HepG2 (cell line): Measurements from ENCODE around the gene RELL1.

Experiments
- ELF3 ChIP-seq: IDR thresholded peaks from 2 replicates; pipeline ENCODE4 v1.6.1; 2016; ENCODE audit warnings: missing genetic modification reagents, missing compliant biosample characterization
- HCFC1 ChIP-seq: fragments of 150-350 bp; IDR thresholded peaks from 2 replicates; pipeline ENCODE4 v1.6.1; 2014; ENCODE audit warnings: low read depth, low read length
- HNRNPUL1 ChIP-seq: fragments of 200-400 bp; formaldehyde crosslinking; IDR thresholded peaks from 2 replicates; pipeline ENCODE4 v1.6.1; 2017; ENCODE audit warnings: low read depth, mild to moderate bottlenecking, low read length, moderate library complexity
- POLR2A ChIP-seq, 2 experiments: IDR thresholded peaks; 2 replicates each; pipeline ENCODE4 v1.6.1; 2011; ENCODE audit warnings: low read depth in 2 of 2, low read length in 2 of 2, mild to moderate bottlenecking in 1 of 2, moderate library complexity in 1 of 2; ENCODE audit not compliant: insufficient read depth in 1 of 2
- POLR2AphosphoS5 ChIP-seq: IDR thresholded peaks from 2 replicates; pipeline ENCODE4 v1.6.1; 2012; ENCODE audit warnings: low read depth, low read length
- TF ChIP-seq, protein P1 (sequence below): sonication (generic); formaldehyde crosslinking; IDR thresholded peaks from 2 replicates; pipeline ENCODE4 v1.4.0; 2020; ENCODE audit warnings: missing genetic modification reagents, mild to moderate bottlenecking, borderline replicate concordance

DNA sequence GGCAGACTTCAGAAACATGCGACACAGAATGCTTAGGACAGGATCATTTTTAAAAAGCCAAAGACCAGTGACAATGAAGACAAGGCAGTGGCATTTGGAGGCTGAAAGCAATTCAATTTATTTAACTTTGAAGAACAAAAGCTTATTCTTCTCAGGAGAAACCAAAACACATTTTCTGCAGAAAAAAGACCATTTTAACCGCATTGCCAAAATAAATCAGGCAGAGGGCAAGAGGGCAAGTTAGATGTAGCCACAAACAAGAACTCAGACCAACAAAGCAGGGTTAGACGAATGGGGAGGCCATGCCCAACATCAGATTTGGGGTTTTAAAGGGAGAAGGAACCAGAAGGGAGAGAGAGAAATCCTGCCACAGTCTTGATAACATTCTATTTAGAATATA, 58.9 kb downstream of the RELL1 start:
- TF ChIP-seq POLR2AphosphoS5 (no peak), ELF3 (CRISPR knock-in tag) (no peak), POLR2A (IDR thresholded peaks at IDR 0.05; ENCODE audit: insufficient read depth in 1 of 2, low read depth in 2 of 2, low read length in 2 of 2) (no peak), HNRNPUL1 (no peak), HCFC1 (no peak)
- TF ChIP-seq, protein P1, sequence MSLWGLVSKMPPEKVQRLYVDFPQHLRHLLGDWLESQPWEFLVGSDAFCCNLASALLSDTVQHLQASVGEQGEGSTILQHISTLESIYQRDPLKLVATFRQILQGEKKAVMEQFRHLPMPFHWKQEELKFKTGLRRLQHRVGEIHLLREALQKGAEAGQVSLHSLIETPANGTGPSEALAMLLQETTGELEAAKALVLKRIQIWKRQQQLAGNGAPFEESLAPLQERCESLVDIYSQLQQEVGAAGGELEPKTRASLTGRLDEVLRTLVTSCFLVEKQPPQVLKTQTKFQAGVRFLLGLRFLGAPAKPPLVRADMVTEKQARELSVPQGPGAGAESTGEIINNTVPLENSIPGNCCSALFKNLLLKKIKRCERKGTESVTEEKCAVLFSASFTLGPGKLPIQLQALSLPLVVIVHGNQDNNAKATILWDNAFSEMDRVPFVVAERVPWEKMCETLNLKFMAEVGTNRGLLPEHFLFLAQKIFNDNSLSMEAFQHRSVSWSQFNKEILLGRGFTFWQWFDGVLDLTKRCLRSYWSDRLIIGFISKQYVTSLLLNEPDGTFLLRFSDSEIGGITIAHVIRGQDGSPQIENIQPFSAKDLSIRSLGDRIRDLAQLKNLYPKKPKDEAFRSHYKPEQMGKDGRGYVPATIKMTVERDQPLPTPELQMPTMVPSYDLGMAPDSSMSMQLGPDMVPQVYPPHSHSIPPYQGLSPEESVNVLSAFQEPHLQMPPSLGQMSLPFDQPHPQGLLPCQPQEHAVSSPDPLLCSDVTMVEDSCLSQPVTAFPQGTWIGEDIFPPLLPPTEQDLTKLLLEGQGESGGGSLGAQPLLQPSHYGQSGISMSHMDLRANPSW (CRISPR knock-in tag), result no peak
